Upper lobe of left lung (tissue), 4 donors: ENCODE data around the gene ABCC2.

Source experiments
- POLR2A ChIP-seq, 4 donors: fragments of 450-650 bp; IDR thresholded peaks; one replicate each; pipeline ENCODE4 v1.5.1; 2016 to 2017; ENCODE audit warnings: antibody characterized with exemption in 4 of 4, mild to moderate bottlenecking in 2 of 4
- TF ChIP-seq, protein P1 (sequence below), 6 experiments: fragments of 450-650 bp in 4 of 6; fragments of 200-600 bp in 2 of 6; sonication (generic) in 2 of 6; IDR thresholded peaks; one replicate each; pipeline ENCODE4 v1.5.1; 2016 to 2019; ENCODE audit warnings: antibody characterized with exemption in 6 of 6

DNA sequence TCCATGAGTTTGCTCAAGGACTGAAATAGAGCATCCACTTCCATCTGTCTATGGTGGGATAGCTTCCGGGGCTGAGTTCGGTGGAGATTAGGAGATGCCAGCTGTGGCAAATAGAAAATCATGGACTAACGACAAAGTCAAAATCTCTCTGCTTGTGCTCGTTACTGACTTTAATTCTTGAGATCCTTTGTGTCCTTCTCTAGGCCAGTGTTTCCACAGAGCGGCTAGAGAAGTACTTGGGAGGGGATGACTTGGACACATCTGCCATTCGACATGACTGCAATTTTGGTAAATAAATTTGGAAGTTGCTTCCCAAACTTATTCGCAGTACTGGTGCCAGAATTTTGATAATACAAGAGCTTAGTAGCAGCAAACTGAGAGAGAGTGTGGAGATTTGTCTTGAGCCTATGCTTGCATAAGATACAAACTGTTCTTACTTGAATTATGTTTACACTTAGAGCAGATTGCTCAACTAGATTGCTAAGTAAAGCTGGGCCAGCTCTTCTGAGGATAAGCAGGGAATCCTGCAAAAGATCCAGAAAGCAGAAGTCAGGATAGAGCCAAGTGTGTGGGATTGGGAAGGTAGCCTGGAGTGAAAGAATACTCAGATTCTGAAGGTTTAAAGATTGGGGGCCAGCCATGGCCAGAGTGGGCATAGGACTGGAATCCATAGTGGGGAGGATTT is 27.6 kb downstream of the ABCC2 start:
- TF ChIP-seq, protein P1, sequence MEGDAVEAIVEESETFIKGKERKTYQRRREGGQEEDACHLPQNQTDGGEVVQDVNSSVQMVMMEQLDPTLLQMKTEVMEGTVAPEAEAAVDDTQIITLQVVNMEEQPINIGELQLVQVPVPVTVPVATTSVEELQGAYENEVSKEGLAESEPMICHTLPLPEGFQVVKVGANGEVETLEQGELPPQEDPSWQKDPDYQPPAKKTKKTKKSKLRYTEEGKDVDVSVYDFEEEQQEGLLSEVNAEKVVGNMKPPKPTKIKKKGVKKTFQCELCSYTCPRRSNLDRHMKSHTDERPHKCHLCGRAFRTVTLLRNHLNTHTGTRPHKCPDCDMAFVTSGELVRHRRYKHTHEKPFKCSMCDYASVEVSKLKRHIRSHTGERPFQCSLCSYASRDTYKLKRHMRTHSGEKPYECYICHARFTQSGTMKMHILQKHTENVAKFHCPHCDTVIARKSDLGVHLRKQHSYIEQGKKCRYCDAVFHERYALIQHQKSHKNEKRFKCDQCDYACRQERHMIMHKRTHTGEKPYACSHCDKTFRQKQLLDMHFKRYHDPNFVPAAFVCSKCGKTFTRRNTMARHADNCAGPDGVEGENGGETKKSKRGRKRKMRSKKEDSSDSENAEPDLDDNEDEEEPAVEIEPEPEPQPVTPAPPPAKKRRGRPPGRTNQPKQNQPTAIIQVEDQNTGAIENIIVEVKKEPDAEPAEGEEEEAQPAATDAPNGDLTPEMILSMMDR (IDR thresholded peaks at IDR 0.05), result no peak
- TF ChIP-seq POLR2A (IDR thresholded peaks at IDR 0.05), result no peak
